Suppressor macrophage (primary cell): ENCODE data around the gene GATAD2B.

ENCODE experiments used
- DNase-seq, 4 experiments: peaks; one replicate each; pipeline ENCODE4 v3.0.0-alpha.2; 2020 to 2022

GATAD2B gene

GRCh38 chr1:153951183-153951582 lies 28.4 kb upstream of the GATAD2B start:
- no peak for DNase-seq

GRCh38 chr1:153946622-153947241 lies 24.0 kb upstream of the GATAD2B start, which contains the start of gene DENND4B:
TSS of gene DENND4B (minus strand) at chr1:153946718. CDS start at chr1:153944374, 2,344 bp downstream.
- DNase-seq = peak; percentile 91 to 95 (median 94)

- peak; percentile 98 to 100 (median 99) for DNase-seq
These were observed 23.2 kb upstream of the GATAD2B start for GRCh38 chr1:153945795-153946621.

GRCh38 chr1:153945131-153945794 lies 22.5 kb upstream of the GATAD2B start:
- DNase-seq = peak; percentile 91 to 96 (median 95)

- DNase-seq = no peak
These were observed 22.0 kb upstream of the GATAD2B start for GRCh38 chr1:153944827-153945117.

GRCh38 chr1:153944005-153944826 lies 21.4 kb upstream of the GATAD2B start:
- peak; percentile 55 to 86 (median 79) for DNase-seq

GRCh38 chr1:153942766-153943549 lies 20.2 kb upstream of the GATAD2B start:
- no peak for DNase-seq

- DNase-seq = no peak
These were observed 19.3 kb upstream of the GATAD2B start for GRCh38 chr1:153941826-153942725.

- no peak for DNase-seq
These were observed 18.0 kb upstream of the GATAD2B start for GRCh38 chr1:153940756-153941155.

GRCh38 chr1:153939476-153939875 lies 16.7 kb upstream of the GATAD2B start:
- DNase-seq = no peak

GRCh38 chr1:153938996-153939395 lies 16.2 kb upstream of the GATAD2B start:
- no peak for DNase-seq

- no peak for DNase-seq
These were observed 14.6 kb upstream of the GATAD2B start for GRCh38 chr1:153937331-153937730.

- no peak for DNase-seq
These were observed 13.4 kb upstream of the GATAD2B start for GRCh38 chr1:153936011-153936802.

GRCh38 chr1:153934746-153935145 lies 12.0 kb upstream of the GATAD2B start:
- DNase-seq = no peak

GRCh38 chr1:153933955-153934354 lies 11.2 kb upstream of the GATAD2B start:
- no peak for DNase-seq

GRCh38 chr1:153933430-153933829 lies 10.7 kb upstream of the GATAD2B start:
- DNase-seq = no peak

GRCh38 chr1:153932156-153933131 lies 9.7 kb upstream of the GATAD2B start:
- no peak for DNase-seq
